HCT116 (cell line): ENCODE results near the gene ADIPOR2. TPM values are rescaled to one million over a fixed set of nuclear protein-coding genes. Genes with fewer than 3 reads are reported as not detected.
A peak's percentile ranks its signal among the peaks of the same experiment; 100 is the strongest.

Source experiments
- ATAC-seq: fragments of 200-7000 bp; cut with Tn5 transposase; 2 replicates; pipeline ENCODE4 v1.9.1; 2020; ENCODE audit warnings: mild to moderate bottlenecking, moderate library complexity
- BruUV-seq: library from RNA; stranded (reverse); fragments of 400-500 nt; replicated peaks from 2 replicates; lab custom pipeline; 2021; lab: Mats Ljungman, UMichigan
- CTCF ChIA-PET: fragments of 300-600 bp; sonication (Branson Sonifier 250); formaldehyde crosslinking; loops from one replicate; lab custom pipeline; 2021; ENCODE audit warnings: antibody characterized with exemption; lab: Charles Lee
- POLR2A ChIA-PET: fragments of 300-600, 350-600 bp; sonication (Branson Sonifier 250); formaldehyde crosslinking; loops from one replicate; lab custom pipeline; 2021; ENCODE audit warnings: antibody characterized with exemption; lab: Charles Lee
- RAD21 ChIA-PET, 2 experiments: fragments of 300-600 bp; sonication (Branson Sonifier 250); formaldehyde crosslinking; loops; one replicate each; lab custom pipeline; 2023; ENCODE audit warnings: low total read pairs in 2 of 2; ENCODE audit not compliant: uncharacterized antibody in 2 of 2, unreplicated experiment in 2 of 2, low non-redundant PET in 1 of 2; lab: Charles Lee
- DNase-seq: peaks from one replicate; pipeline ENCODE4 v3.0.0-alpha.2; 2010; ENCODE audit warnings: low read depth, low spot score
- H2AFZ ChIP-seq: fragments of 200-600 bp; shearing (Covaris generic), sonication (generic); 2 replicates; pipeline ENCODE4 v1.6.1; 2017; ENCODE audit warnings: low read depth, mixed run types, mixed read lengths, antibody characterized with exemption, low read length; ENCODE audit not compliant: poor library complexity, severe bottlenecking
- H3K27ac ChIP-seq: 2 replicates; pipeline ENCODE4 v1.5.1; 2012; ENCODE audit warnings: low read depth, low read length
- H3K27me3 ChIP-seq: fragments of 200-600 bp; sonication (generic); 2 replicates; pipeline ENCODE4 v1.6.1; 2016; ENCODE audit warnings: mixed run types, low read length, mixed read lengths; ENCODE audit not compliant: insufficient read depth
- H3K36me3 ChIP-seq, 2 experiments: fragments of 200-500 bp in 1 of 2; fragments of 200-600 bp in 1 of 2; sonication (Bioruptor generic) in 1 of 2; sonication (generic) in 1 of 2; 2 replicates each; pipeline versions ENCODE4 v1.5.1 to v1.6.1; 2014 to 2016; ENCODE audit warnings: low read length in 2 of 2, inconsistent platforms in 1 of 2, mixed read lengths in 1 of 2, mixed run types in 1 of 2; ENCODE audit not compliant: insufficient read depth in 2 of 2, control insufficient read depth in 1 of 2
- H3K4me1 ChIP-seq, 2 experiments: fragments of 200-600 bp in 1 of 2; sonication (generic) in 1 of 2; 2 replicates each; pipeline versions ENCODE4 v1.5.1 to v1.6.1; 2012 to 2017; ENCODE audit warnings: low read length in 2 of 2, inconsistent platforms in 1 of 2, mild to moderate bottlenecking in 1 of 2, mixed read lengths in 1 of 2, mixed run types in 1 of 2, moderate library complexity in 1 of 2; ENCODE audit not compliant: insufficient read depth in 2 of 2, control insufficient read depth in 1 of 2
- H3K4me2 ChIP-seq: fragments of 200-600 bp; sonication (generic); 2 replicates; pipeline ENCODE4 v1.6.1; 2017; ENCODE audit warnings: mixed run types, low read length, mixed read lengths
- H3K4me3 ChIP-seq, 2 experiments: fragments of 200-600 bp in 1 of 2; sonication (generic) in 1 of 2; replicated peaks in 1 of 2; 2 replicates each; pipeline ENCODE4 v1.5.1; 2011 to 2016; ENCODE audit warnings: low read length in 2 of 2, control low read depth in 1 of 2, low read depth in 1 of 2, mild to moderate bottlenecking in 1 of 2, mixed read lengths in 1 of 2, mixed run types in 1 of 2
- H3K79me2 ChIP-seq: fragments of 200-600 bp; sonication (generic); 2 replicates; pipeline ENCODE4 v1.6.1; 2017; ENCODE audit warnings: mild to moderate bottlenecking, mixed run types, low read length, moderate library complexity, mixed read lengths; ENCODE audit not compliant: insufficient read depth
- H3K9ac ChIP-seq: fragments of 200-600 bp; sonication (generic); 2 replicates; pipeline ENCODE4 v1.6.1; 2016; ENCODE audit warnings: low read length, mixed read lengths
- H3K9me2 ChIP-seq: fragments of 200-600 bp; sonication (generic), shearing (Covaris generic); 2 replicates; pipeline ENCODE4 v1.6.1; 2017; ENCODE audit warnings: mixed run types, mild to moderate bottlenecking, moderate library complexity; ENCODE audit not compliant: insufficient read depth
- H3K9me3 ChIP-seq, 2 experiments: fragments of 200-500 bp in 1 of 2; fragments of 200-600 bp in 1 of 2; sonication (Bioruptor generic) in 1 of 2; sonication (generic) in 1 of 2; 2 replicates each; pipeline ENCODE4 v1.6.1; 2014 to 2017; ENCODE audit warnings: low read length in 2 of 2, mixed read lengths in 2 of 2, inconsistent platforms in 1 of 2, low read depth in 1 of 2, mild to moderate bottlenecking in 1 of 2, mixed run types in 1 of 2, moderate library complexity in 1 of 2; ENCODE audit not compliant: control insufficient read depth in 1 of 2, insufficient read depth in 1 of 2
- H4K20me1 ChIP-seq: fragments of 200-600 bp; sonication (generic), shearing (Covaris generic); 2 replicates; pipeline ENCODE4 v1.6.1; 2017; ENCODE audit warnings: mixed run types, mild to moderate bottlenecking, moderate library complexity; ENCODE audit not compliant: insufficient read depth
- ATF3 ChIP-seq: IDR thresholded peaks from 2 replicates; pipeline ENCODE4 v1.6.1; 2012
- CBX3 ChIP-seq: IDR thresholded peaks from 2 replicates; pipeline ENCODE4 v1.6.1; 2012; ENCODE audit warnings: low read depth
- CEBPB ChIP-seq: IDR thresholded peaks from 2 replicates; pipeline ENCODE4 v1.6.1; 2012; ENCODE audit warnings: low read depth
- CTCF ChIP-seq, 3 experiments: fragments of 200-600 bp in 1 of 3; sonication (generic) in 1 of 3; IDR thresholded peaks in 2 of 3; conservative IDR thresholded peaks in 1 of 3; 2 replicates each; pipeline ENCODE4 v1.5.1; 2012 to 2017; ENCODE audit warnings: low read depth in 2 of 3, low read length in 2 of 3, antibody characterized with exemption in 1 of 3, borderline replicate concordance in 1 of 3, control low read depth in 1 of 3, mild to moderate bottlenecking in 1 of 3, mixed read lengths in 1 of 3, mixed run types in 1 of 3, moderate library complexity in 1 of 3; ENCODE audit not compliant: insufficient read depth in 1 of 3
- EGR1 ChIP-seq: IDR thresholded peaks from 2 replicates; pipeline ENCODE4 v1.6.1; 2012; ENCODE audit warnings: low read depth
- ELF1 ChIP-seq: IDR thresholded peaks from 2 replicates; pipeline ENCODE4 v1.6.1; 2012; ENCODE audit warnings: low read depth, borderline replicate concordance
- EZH2 ChIP-seq: fragments of 200-600 bp; sonication (generic); IDR thresholded peaks from 2 replicates; pipeline ENCODE4 v1.6.1; 2017; ENCODE audit warnings: antibody characterized with exemption, mixed run types
- EZH2phosphoT487 ChIP-seq: fragments of 200-600 bp; IDR thresholded peaks from 2 replicates; pipeline ENCODE4 v1.6.1; 2018; ENCODE audit warnings: antibody characterized with exemption, borderline replicate concordance
- FOSL1 ChIP-seq: IDR thresholded peaks from 2 replicates; pipeline ENCODE4 v1.6.1; 2012; ENCODE audit warnings: low read depth
- JUND ChIP-seq: IDR thresholded peaks from 2 replicates; pipeline ENCODE4 v1.6.1; 2012
- POLR2A ChIP-seq: IDR thresholded peaks from 2 replicates; pipeline ENCODE4 v1.7.0; 2011; ENCODE audit warnings: borderline replicate concordance; ENCODE audit not compliant: insufficient read depth, insufficient read length; ENCODE audit errors: extremely low read depth
- POLR2AphosphoS5 ChIP-seq: IDR thresholded peaks from 2 replicates; pipeline ENCODE4 v1.6.1; 2011; ENCODE audit warnings: mild to moderate bottlenecking, low read depth, low read length, moderate library complexity
- RAD21 ChIP-seq: IDR thresholded peaks from 2 replicates; pipeline ENCODE4 v1.6.1; 2012; ENCODE audit warnings: low read depth, mild to moderate bottlenecking
- SP1 ChIP-seq: IDR thresholded peaks from 2 replicates; pipeline ENCODE4 v1.6.1; 2012; ENCODE audit warnings: low read depth
- SRF ChIP-seq: IDR thresholded peaks from 2 replicates; pipeline ENCODE4 v1.6.1; 2012; ENCODE audit warnings: low read depth
- YY1 ChIP-seq: IDR thresholded peaks from 2 replicates; pipeline ENCODE4 v1.6.1; 2011; ENCODE audit warnings: low read length, low read depth, moderate library complexity, mild to moderate bottlenecking; ENCODE audit not compliant: insufficient replicate concordance; ENCODE audit errors: extremely low read depth
- ZBTB33 ChIP-seq: IDR thresholded peaks from 2 replicates; pipeline ENCODE4 v1.6.1; 2011; ENCODE audit warnings: mild to moderate bottlenecking, low read length, moderate library complexity; ENCODE audit not compliant: insufficient replicate concordance; ENCODE audit errors: extremely low read depth
- ZFX ChIP-seq: fragments of 450-650 bp; IDR thresholded peaks from 2 replicates; pipeline ENCODE4 v1.6.1; 2017
- intact Hi-C: fragments of 100-400 bp; cut with micrococcal nuclease; formaldehyde crosslinking; loops from 2 replicates; pipeline ENCODE4 v1.10.0; 2022
- total RNA-seq: library from RNA; stranded (reverse); gene quantifications from one replicate; pipeline ENCODE4 v1.2.1, GENCODE V29; 2021; ENCODE audit not compliant: unreplicated experiment
- TF ChIP-seq, protein P1 (sequence below): IDR thresholded peaks from 2 replicates; pipeline ENCODE4 v1.6.1; 2012

Gene ADIPOR2
- total RNA-seq, 1 experiment from 2014 or later: 69.9 TPM

GRCh38 chr12:1797011-1797901 is 106.4 kb downstream of the ADIPOR2 start:
- peak overlapping the region; percentile 93 for H3K27ac ChIP-seq
- H3K9ac ChIP-seq: peak overlapping the region; percentile 81
- peak; percentile 35 for ATAC-seq
- H3K27me3 ChIP-seq: no peaks in the 10 kb centered on the region
- TF ChIP-seq EGR1 (no peak), POLR2AphosphoS5 (peak; percentile 64), FOSL1 (no peak), EZH2 (no peak), EZH2phosphoT487 (no peak), SRF (no peak), ZFX (peak; percentile 87), SP1 (no peak), YY1 (no peak), CTCF (IDR thresholded peaks at IDR 0.05 in 2 of 3, conservative IDR thresholded peaks at IDR 0.05 in 1 of 3; ENCODE audit: borderline replicate concordance in 1 of 3, insufficient read depth in 1 of 3, low read depth in 2 of 3, low read length in 2 of 3) (no peak), ZBTB33 (no peak), RAD21 (no peak), ATF3 (no peak), CBX3 (no peak), JUND (no peak), ELF1 (peak; percentile 72; the same call in 1 of the 2 replicates), POLR2A (peak; percentile 65), CEBPB (no peak)
- TF ChIP-seq, protein P1, sequence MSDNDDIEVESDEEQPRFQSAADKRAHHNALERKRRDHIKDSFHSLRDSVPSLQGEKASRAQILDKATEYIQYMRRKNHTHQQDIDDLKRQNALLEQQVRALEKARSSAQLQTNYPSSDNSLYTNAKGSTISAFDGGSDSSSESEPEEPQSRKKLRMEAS: no peak; the same call in 1 of the 2 replicates
- H4K20me1 ChIP-seq: no peaks in the 10 kb centered on the region
- H3K4me2 ChIP-seq: peak overlapping the region; percentile 99
- CTCF ChIA-PET: interaction anchor here (2.9 to 3.0 kb wide), 2 partner anchors 143 kb away, joined by 13 to 32 read pairs; no protein-coding TSS in a partner anchor
- peak overlapping the region; percentile 51 for H2AFZ ChIP-seq
- no peaks in the 10 kb centered on the region for H3K79me2 ChIP-seq
- intact Hi-C loops: loop anchor here (2.0 to 5.0 kb wide), 3 partner anchors 238 to 785 kb away; no protein-coding TSS in a partner anchor
- no peak for DNase-seq
- H3K36me3 ChIP-seq: no peaks in the 10 kb centered on the region
- RAD21 ChIA-PET: interaction anchor here in 1 of 2 experiments (1.2 kb wide), 1 partner anchor 143 kb away, joined by 4 read pairs; no protein-coding TSS in a partner anchor
- H3K4me1 ChIP-seq: peaks cover 3 to 20% of the 10 kb centered on the region in 2 experiments; a peak in 3 of 4 replicates
- H3K9me2 ChIP-seq: no peaks in the 10 kb centered on the region
- POLR2A ChIA-PET: no interaction called here
- no peaks in the 10 kb centered on the region for H3K9me3 ChIP-seq
- BruUV-seq: TSS peak; percentile 84
- peak overlapping the region; percentile 81 to 83 for H3K4me3 ChIP-seq
